Fibroblast of pulmonary artery (primary cell): Measurements from ENCODE around the gene ETV3L.

ENCODE experiments used
- DNase-seq: peaks from one replicate; pipeline ENCODE4 v3.0.0-alpha.2; 2010; ENCODE audit warnings: low read depth
- H3K4me3 ChIP-seq: replicated peaks from 2 replicates; pipeline ENCODE4 v1.5.1; 2011; ENCODE audit warnings: low read depth, mild to moderate bottlenecking, control low read depth, low read length, moderate library complexity
- TF ChIP-seq, protein P1 (sequence below): IDR thresholded peaks from 2 replicates; pipeline ENCODE4 v1.5.1; 2011; ENCODE audit warnings: mild to moderate bottlenecking, control low read depth, low read length, inconsistent platforms; ENCODE audit errors: missing control alignments

Gene ETV3L

DNA sequence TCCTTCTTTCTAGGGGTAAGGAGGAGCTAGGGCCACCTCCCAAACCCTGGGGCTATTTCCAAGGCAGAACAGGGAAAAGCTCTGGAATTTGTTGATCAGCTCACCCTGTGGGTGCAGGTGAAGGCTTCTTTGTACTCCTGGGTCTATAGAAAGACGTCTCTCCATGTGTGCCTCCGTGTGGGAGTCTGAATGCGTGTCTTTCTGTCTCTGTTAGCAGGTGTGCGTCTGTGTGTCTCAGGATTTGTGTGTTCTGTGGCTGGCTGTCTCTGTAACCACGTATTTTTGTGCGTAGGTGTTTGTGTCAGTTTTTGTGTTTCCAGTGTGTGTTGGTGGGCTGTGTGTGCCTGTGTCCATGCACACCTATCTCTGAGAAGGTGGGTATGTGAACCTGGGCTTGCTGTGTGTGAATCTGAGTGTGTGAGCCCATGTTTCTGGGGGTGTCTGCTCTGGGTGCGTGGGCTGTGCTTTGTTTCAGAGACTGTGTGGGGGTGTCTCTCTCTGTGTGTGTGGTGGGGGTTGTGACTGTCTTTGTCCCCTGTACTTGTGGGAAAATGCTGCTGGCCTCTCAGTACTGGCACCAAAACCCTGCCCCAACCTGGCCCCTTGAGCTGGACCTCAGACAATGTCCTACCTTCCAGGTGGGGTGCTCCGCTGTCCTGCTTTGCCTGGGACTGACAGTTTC lies 12.7 kb upstream of the ETV3L start:
- no peak overlapping the region for H3K4me3 ChIP-seq

DNA sequence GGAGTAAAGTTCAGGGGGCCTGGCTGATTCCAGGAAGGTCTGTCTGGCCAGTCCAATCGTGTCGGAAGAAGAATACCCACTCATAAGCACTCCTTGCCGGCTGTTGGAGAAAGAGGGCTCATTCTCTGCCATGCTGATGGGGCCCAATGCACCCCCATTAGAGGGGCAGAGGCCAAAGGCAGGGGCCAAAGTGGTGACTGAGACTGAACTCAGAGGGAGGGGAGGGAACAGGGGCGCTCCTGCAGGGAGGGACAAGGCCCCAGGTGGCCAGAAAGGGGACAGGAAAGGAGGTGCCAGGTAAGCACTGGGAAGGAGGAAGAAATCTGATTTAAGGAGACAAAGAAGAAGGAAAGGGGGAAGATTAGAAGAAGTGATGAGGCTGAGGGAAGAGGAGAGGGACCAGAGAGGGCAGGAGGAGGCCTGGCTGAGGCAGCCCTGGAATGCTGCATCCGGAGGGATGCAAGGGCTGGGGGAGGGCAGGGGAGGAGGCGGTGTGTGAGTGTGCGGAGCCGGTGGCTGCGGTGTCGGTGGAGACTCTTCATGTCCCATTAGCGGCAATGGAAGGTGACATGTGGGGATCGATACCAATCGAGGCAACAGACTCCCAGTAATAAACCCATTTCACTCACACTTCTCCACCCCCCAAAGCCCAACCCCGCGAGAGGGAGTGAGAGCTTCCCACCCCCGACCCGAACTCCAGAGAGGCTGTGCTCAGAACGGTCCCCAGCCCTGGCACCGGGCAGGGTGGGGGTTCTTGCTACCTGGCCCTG lies 12.0 kb upstream of the ETV3L start:
- TF ChIP-seq, protein P1, sequence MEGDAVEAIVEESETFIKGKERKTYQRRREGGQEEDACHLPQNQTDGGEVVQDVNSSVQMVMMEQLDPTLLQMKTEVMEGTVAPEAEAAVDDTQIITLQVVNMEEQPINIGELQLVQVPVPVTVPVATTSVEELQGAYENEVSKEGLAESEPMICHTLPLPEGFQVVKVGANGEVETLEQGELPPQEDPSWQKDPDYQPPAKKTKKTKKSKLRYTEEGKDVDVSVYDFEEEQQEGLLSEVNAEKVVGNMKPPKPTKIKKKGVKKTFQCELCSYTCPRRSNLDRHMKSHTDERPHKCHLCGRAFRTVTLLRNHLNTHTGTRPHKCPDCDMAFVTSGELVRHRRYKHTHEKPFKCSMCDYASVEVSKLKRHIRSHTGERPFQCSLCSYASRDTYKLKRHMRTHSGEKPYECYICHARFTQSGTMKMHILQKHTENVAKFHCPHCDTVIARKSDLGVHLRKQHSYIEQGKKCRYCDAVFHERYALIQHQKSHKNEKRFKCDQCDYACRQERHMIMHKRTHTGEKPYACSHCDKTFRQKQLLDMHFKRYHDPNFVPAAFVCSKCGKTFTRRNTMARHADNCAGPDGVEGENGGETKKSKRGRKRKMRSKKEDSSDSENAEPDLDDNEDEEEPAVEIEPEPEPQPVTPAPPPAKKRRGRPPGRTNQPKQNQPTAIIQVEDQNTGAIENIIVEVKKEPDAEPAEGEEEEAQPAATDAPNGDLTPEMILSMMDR, result no peak
- DNase-seq, result no peak
- no peak overlapping the region for H3K4me3 ChIP-seq

More for the DNA sequence above, 12.7 kb upstream of the ETV3L start:
- TF ChIP-seq, protein P1, result no peak
- DNase-seq, result no peak

DNA sequence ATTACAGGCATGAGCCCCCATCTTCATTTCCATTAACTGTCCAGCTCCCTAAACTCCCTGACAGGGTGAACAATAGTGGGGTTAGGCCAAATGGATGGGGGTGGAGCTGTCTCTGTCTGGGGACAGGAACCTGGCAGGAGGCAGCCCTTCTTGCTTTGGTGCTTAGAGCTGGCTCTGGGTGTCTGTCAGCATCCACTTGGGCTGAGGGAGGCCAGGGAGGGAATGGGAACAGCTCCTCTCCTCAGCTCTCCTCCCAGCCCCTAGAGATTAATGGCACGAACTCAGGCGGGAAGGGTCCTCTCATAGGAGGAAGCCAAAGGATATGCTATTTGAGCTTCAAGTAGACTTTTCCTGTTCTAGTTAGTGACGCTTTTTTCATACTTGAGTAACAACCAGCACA lies 11.1 kb upstream of the ETV3L start:
- H3K4me3 ChIP-seq, result no peak overlapping the region
- TF ChIP-seq, protein P1, result no peak
- no peak for DNase-seq

DNA sequence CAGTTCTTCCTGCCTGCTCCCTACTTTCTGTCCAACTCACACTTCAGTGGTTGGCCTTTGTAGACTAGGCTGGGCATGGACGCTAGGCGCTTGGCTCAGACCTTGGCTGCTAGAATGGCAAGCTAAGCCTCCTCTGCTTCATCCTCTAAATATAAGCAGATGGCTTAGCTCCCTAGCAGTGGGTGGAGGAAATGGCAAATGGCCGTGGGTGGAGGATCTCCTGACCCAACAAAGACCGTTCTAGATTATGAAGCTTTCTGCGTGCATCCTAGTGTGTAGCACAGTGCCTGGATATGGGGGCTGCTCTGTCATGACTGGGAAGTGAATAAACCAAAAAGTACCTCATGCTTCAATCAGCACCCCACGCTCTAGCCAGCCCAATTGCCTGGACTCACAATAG lies 10.4 kb upstream of the ETV3L start:
- DNase-seq, result no peak
- no peak overlapping the region for H3K4me3 ChIP-seq
- TF ChIP-seq, protein P1, result no peak

DNA sequence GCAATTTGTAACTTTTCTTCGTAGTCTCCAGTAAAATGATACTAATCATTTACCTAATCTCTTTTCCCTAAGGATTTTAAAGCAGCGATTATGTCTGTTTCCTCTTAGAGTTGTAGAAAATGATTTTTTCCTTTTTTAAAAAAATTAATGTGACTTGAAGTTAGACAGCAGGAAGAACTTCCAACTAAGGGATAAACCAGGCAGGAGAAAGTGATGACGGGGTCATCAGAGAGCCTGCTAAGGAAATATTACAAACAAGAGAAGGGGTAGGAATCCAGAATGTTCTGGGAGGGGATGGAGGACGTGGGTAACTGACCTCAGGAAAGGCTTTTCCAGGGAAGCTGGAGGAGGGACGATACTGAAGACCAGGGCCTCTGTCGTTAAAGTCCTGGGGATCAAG lies 8.8 kb upstream of the ETV3L start:
- no peak for DNase-seq
- no peak overlapping the region for H3K4me3 ChIP-seq
- TF ChIP-seq, protein P1, result no peak

DNA sequence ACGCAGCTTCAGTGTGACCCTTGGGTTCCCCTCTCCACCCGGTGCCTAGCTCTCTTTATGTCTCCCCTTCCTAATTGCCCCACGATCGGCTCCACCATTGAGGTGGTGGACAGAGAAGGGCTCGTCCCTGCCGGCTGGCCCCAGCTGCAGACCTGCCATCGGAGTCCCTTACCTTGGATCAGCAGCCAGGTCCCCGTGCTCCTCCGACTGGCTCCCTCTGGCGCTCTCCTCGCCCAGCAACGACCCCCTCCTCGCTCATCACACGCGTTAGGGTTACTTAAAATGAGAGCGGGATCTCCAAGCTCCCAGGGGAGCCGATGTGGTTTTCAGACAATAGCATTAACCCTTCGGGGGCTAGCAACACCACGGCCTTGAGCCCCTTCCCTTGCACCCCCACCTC lies 8.1 kb upstream of the ETV3L start:
- no peak overlapping the region for H3K4me3 ChIP-seq
- DNase-seq, result no peak
- TF ChIP-seq, protein P1, result no peak

DNA sequence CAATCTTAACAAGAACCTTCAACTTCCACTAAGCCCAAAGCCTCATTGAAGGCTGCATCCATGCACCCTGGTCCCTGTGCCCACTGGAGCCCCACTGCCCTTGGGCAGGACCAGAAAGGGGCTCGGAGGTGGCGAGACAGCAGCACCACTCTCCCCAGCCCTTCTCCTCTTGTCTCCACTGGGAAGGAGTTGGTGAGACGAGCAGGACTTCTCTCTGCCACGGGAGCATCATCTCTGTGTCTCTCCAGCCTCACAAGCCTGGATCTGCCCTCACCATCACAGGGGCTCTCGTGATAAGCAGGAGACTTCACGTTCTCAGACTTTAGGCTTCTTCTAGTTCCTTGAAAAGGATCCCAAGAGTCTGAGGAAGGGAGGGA lies 7.2 kb upstream of the ETV3L start:
- DNase-seq, result no peak
- H3K4me3 ChIP-seq, result no peak overlapping the region
- TF ChIP-seq, protein P1, result no peak
